H1 (cell line): ENCODE measurements around the gene CLDN25. TPM values are rescaled to one million over a fixed set of nuclear protein-coding genes. Genes with fewer than 3 reads are reported as not detected.

Experiments used
- CTCF ChIA-PET: fragments of 300-600 bp; sonication (Branson Sonifier 250); formaldehyde crosslinking; loops from one replicate; lab custom pipeline; 2021; ENCODE audit not compliant: partially characterized antibody; lab: Charles Lee
- POLR2A ChIA-PET: fragments of 300-600 bp; sonication (Branson Sonifier 250); formaldehyde crosslinking; loops from one replicate; lab custom pipeline; 2021; ENCODE audit warnings: inconsistent platforms; ENCODE audit not compliant: partially characterized antibody; lab: Charles Lee
- DNase-seq, 2 experiments: peaks; one replicate each; pipeline versions ENCODE4 v3.0.0 to v3.0.0-alpha.2; 2010 to 2022; ENCODE audit warnings: low spot score in 2 of 2, low read depth in 1 of 2, mixed read lengths in 1 of 2
- FAIRE-seq: peaks from 2 replicates; lab custom pipeline; 2011; peaks lifted over from hg19 to GRCh38; lab: Jason Lieb, UNC
- H2AFZ ChIP-seq: 2 replicates; pipeline ENCODE4 v1.8.1; 2012; ENCODE audit warnings: low read length, inconsistent platforms
- H2AK5ac ChIP-seq: 2 replicates; pipeline ENCODE4 v1.6.1; 2013; ENCODE audit warnings: low read depth, low read length
- H2BK120ac ChIP-seq: replicated peaks from 2 replicates; pipeline ENCODE3; 2013; ENCODE audit warnings: low read depth, low read length, inconsistent platforms
- H2BK12ac ChIP-seq: 2 replicates; pipeline ENCODE4 v1.6.1; 2013; ENCODE audit warnings: low read depth, low read length
- H2BK15ac ChIP-seq: 2 replicates; pipeline ENCODE4 v1.6.1; 2013; ENCODE audit warnings: low read length
- H2BK20ac ChIP-seq: 2 replicates; pipeline ENCODE4 v1.6.1; 2013; ENCODE audit warnings: low read length
- H2BK5ac ChIP-seq: 2 replicates; pipeline ENCODE4 v1.6.1; 2013; ENCODE audit warnings: low read depth, low read length
- H3K14ac ChIP-seq: 2 replicates; pipeline ENCODE4 v1.6.1; 2013; ENCODE audit warnings: inconsistent platforms; ENCODE audit not compliant: insufficient read length
- H3K18ac ChIP-seq: 2 replicates; pipeline ENCODE4 v1.6.1; 2013; ENCODE audit warnings: low read length; ENCODE audit errors: extremely low read depth
- H3K23ac ChIP-seq: 2 replicates; pipeline ENCODE4 v1.6.1; 2013; ENCODE audit warnings: inconsistent platforms; ENCODE audit not compliant: insufficient read length
- H3K23me2 ChIP-seq: 2 replicates; pipeline ENCODE4 v1.6.1; 2013; ENCODE audit warnings: low read depth, low read length
- H3K27ac ChIP-seq: 2 replicates; pipeline ENCODE4 v1.6.1; 2011; ENCODE audit warnings: low read depth, low read length, inconsistent platforms
- H3K27me3 ChIP-seq, 4 experiments: replicated peaks in 1 of 4; 1 replicate in 1 of 4; 2 replicates in 3 of 4; pipeline versions ENCODE4 v1.6.1 to v1.8.1; 2011 to 2013; ENCODE audit warnings: low read length in 3 of 4, mild to moderate bottlenecking in 3 of 4, inconsistent platforms in 2 of 4, mixed read lengths in 2 of 4, moderate library complexity in 1 of 4; ENCODE audit not compliant: control insufficient read depth in 3 of 4, insufficient read depth in 3 of 4; ENCODE audit errors: extremely low read depth in 1 of 4
- H3K36me3 ChIP-seq, 4 experiments: 2 replicates each; pipeline versions ENCODE4 v1.6.1 to v1.8.1; 2011 to 2013; ENCODE audit warnings: mild to moderate bottlenecking in 4 of 4, low read length in 3 of 4, moderate library complexity in 2 of 4, control low read depth in 1 of 4, inconsistent platforms in 1 of 4; ENCODE audit not compliant: insufficient read depth in 4 of 4, control insufficient read depth in 2 of 4
- H3K4ac ChIP-seq: replicated peaks from 2 replicates; pipeline ENCODE3; 2013; ENCODE audit warnings: low read length, low read depth, mixed read lengths, inconsistent platforms; ENCODE audit not compliant: insufficient read length
- H3K4me1 ChIP-seq, 4 experiments: replicated peaks in 1 of 4; 1 replicate in 1 of 4; 2 replicates in 3 of 4; pipeline versions ENCODE4 v1.6.1 to v1.8.1; 2011 to 2013; ENCODE audit warnings: low read length in 3 of 4, inconsistent platforms in 2 of 4, mixed read lengths in 1 of 4; ENCODE audit not compliant: insufficient read depth in 4 of 4, control insufficient read depth in 3 of 4
- H3K4me2 ChIP-seq, 2 experiments: 2 replicates each; pipeline versions ENCODE4 v1.6.1 to v1.8.1; 2011 to 2013; ENCODE audit warnings: low read depth in 2 of 2, low read length in 2 of 2, control low read depth in 1 of 2, inconsistent platforms in 1 of 2, mild to moderate bottlenecking in 1 of 2; ENCODE audit not compliant: insufficient read depth in 1 of 2
- H3K4me3 ChIP-seq, 4 experiments: fragments of 200-600, 300-600 bp in 1 of 4; sonication (generic), shearing (Covaris generic), sonication (Bioruptor Twin) in 1 of 4; 2 replicates each; pipeline versions ENCODE4 v1.5.1 to v1.8.1; 2011 to 2016; ENCODE audit warnings: low read length in 4 of 4, low read depth in 3 of 4, control low read depth in 2 of 4, inconsistent platforms in 2 of 4, mild to moderate bottlenecking in 2 of 4, mixed read lengths in 1 of 4, moderate library complexity in 1 of 4; ENCODE audit not compliant: insufficient read depth in 2 of 4; ENCODE audit errors: extremely low read depth in 1 of 4
- H3K56ac ChIP-seq: replicated peaks from 2 replicates; pipeline ENCODE3; 2013; ENCODE audit warnings: low read depth, mild to moderate bottlenecking, mixed read lengths, low read length, inconsistent platforms; ENCODE audit not compliant: insufficient read length
- H3K79me1 ChIP-seq: 2 replicates; pipeline ENCODE4 v1.6.1; 2013; ENCODE audit warnings: low read depth, low read length, control low read depth
- H3K79me2 ChIP-seq, 2 experiments: 2 replicates each; pipeline versions ENCODE4 v1.6.1 to v1.8.1; 2012 to 2013; ENCODE audit warnings: low read length in 2 of 2, mild to moderate bottlenecking in 2 of 2, inconsistent platforms in 1 of 2; ENCODE audit not compliant: insufficient read depth in 2 of 2, control insufficient read depth in 1 of 2
- H3K9ac ChIP-seq, 4 experiments: replicated peaks in 1 of 4; 1 replicate in 1 of 4; 2 replicates in 3 of 4; pipeline versions ENCODE4 v1.6.1 to v1.8.1; 2011 to 2013; ENCODE audit warnings: low read depth in 3 of 4, low read length in 3 of 4, control low read depth in 2 of 4, mild to moderate bottlenecking in 2 of 4, moderate library complexity in 2 of 4, inconsistent platforms in 1 of 4; ENCODE audit errors: extremely low read depth in 1 of 4
- H3K9me3 ChIP-seq, 2 experiments: 2 replicates each; pipeline versions ENCODE4 v1.6.1 to v1.8.1; 2012 to 2013; ENCODE audit warnings: mild to moderate bottlenecking in 2 of 2, moderate library complexity in 2 of 2, control low read depth in 1 of 2, inconsistent platforms in 1 of 2, low read depth in 1 of 2, low read length in 1 of 2, mixed read lengths in 1 of 2; ENCODE audit not compliant: insufficient read depth in 2 of 2
- H4K20me1 ChIP-seq, 2 experiments: replicated peaks in 1 of 2; 2 replicates each; pipeline versions ENCODE3 to v1.8.1; 2011 to 2013; ENCODE audit warnings: inconsistent platforms in 2 of 2, low read length in 2 of 2, mild to moderate bottlenecking in 1 of 2; ENCODE audit not compliant: insufficient read depth in 2 of 2, control insufficient read depth in 1 of 2
- H4K5ac ChIP-seq: 2 replicates; pipeline ENCODE4 v1.6.1; 2013; ENCODE audit warnings: low read length, low read depth, mixed read lengths, inconsistent platforms; ENCODE audit not compliant: insufficient read length
- H4K8ac ChIP-seq: 2 replicates; pipeline ENCODE4 v1.8.0; 2013; ENCODE audit warnings: mild to moderate bottlenecking, moderate library complexity, low read length, inconsistent platforms; ENCODE audit not compliant: insufficient read depth; ENCODE audit errors: extremely low read depth
- H4K91ac ChIP-seq: replicated peaks from 2 replicates; pipeline ENCODE3; 2013; ENCODE audit warnings: low read length, mixed read lengths, inconsistent platforms; ENCODE audit not compliant: insufficient read length
- BCL11A ChIP-seq, 2 experiments: IDR thresholded peaks; one replicate each; pipeline ENCODE4 v1.6.1; 2011; ENCODE audit warnings: low read depth in 2 of 2, low read length in 2 of 2, mild to moderate bottlenecking in 2 of 2
- CBX8 ChIP-seq: fragments of 300-800, 300-1000 bp; sonication (generic); IDR thresholded peaks from 2 replicates; pipeline ENCODE4 v1.7.1; 2016; ENCODE audit warnings: low read depth, low read length, borderline replicate concordance
- CHD1 ChIP-seq: IDR thresholded peaks from 2 replicates; pipeline ENCODE4 v1.6.1; 2012; ENCODE audit warnings: low read depth, low read length, improper control_type of control experiment
- HDAC2 ChIP-seq, 2 experiments: fragments of 300-600 bp in 1 of 2; sonication (generic) in 1 of 2; IDR thresholded peaks; 2 replicates each; pipeline ENCODE4 v1.6.1; 2011 to 2012; ENCODE audit warnings: low read depth in 2 of 2, low read length in 2 of 2, mild to moderate bottlenecking in 2 of 2, moderate library complexity in 2 of 2, borderline replicate concordance in 1 of 2, inconsistent platforms in 1 of 2
- SIN3A ChIP-seq, 2 experiments: IDR thresholded peaks in 1 of 2; conservative IDR thresholded peaks in 1 of 2; 2 replicates each; pipeline ENCODE4 v1.6.1; 2011 to 2012; ENCODE audit warnings: low read length in 2 of 2, improper control_type of control experiment in 1 of 2, low read depth in 1 of 2, mild to moderate bottlenecking in 1 of 2
- SP1 ChIP-seq: IDR thresholded peaks from 2 replicates; pipeline ENCODE4 v1.6.1; 2011; ENCODE audit warnings: low read depth, low read length
- SP2 ChIP-seq: IDR thresholded peaks from 2 replicates; pipeline ENCODE4 v1.6.1; 2012; ENCODE audit warnings: mild to moderate bottlenecking, low read length, inconsistent platforms
- TAF1 ChIP-seq: IDR thresholded peaks from 2 replicates; pipeline ENCODE4 v1.6.1; 2011; ENCODE audit warnings: mild to moderate bottlenecking, low read depth, low read length
- TAF7 ChIP-seq: optimal IDR thresholded peaks from 2 replicates; pipeline ENCODE3; 2011; ENCODE audit warnings: low read depth, mild to moderate bottlenecking, inconsistent platforms, low read length, moderate library complexity, borderline replicate concordance
- ZNF274 ChIP-seq: IDR thresholded peaks from 2 replicates; pipeline ENCODE4 v1.7.0; 2012; ENCODE audit warnings: low read length, borderline replicate concordance; ENCODE audit errors: extremely low read depth
- WGBS, 2 experiments: shearing (Covaris generic) in 1 of 2; methylation state at CpG; one replicate each; pipeline versions ENCODE4 v1.1.6 to v1.1.7; 2013 to 2015; ENCODE audit warnings: low lambda C conversion rate in 2 of 2, mixed read lengths in 2 of 2, inconsistent platforms in 1 of 2, low coverage in 1 of 2, missing lambda C conversion rate in 1 of 2; ENCODE audit not compliant: insufficient replicate concordance in 2 of 2, insufficient coverage in 1 of 2, insufficient read length in 1 of 2; ENCODE audit errors: extremely low coverage in 1 of 2, missing lambda C conversion rate in 1 of 2; 5-methylcytosine and 5-hydroxymethylcytosine counted together
- polyA plus RNA-seq, 7 experiments: library from polyadenylated mRNA; depleted of rRNA in 3 of 7; stranded (reverse) in 5 of 7; unstranded in 2 of 7; fragments of >200 nt in 5 of 7; fragments of 200-250 nt in 2 of 7; gene quantifications; 1 replicate in 5 of 7; 2 replicates in 1 of 7; 4 replicates in 1 of 7; pipeline versions ENCODE4 v1.2.1 to v1.2.3, GENCODE V29; 2011 to 2013; ENCODE audit warnings: missing spikeins in 2 of 7, mixed read lengths in 2 of 7
- total RNA-seq: library from RNA; stranded (reverse); fragmentation: NEBNext Ultra II Directional; extraction: Animal tissue kit (Norgen Biotek cat#: 25700); gene quantifications from 2 replicates; pipeline ENCODE4 v1.2.1, GENCODE V29; 2021
- TF ChIP-seq, protein P1 (sequence below): IDR thresholded peaks from 2 replicates; pipeline ENCODE4 v1.6.1; 2011; ENCODE audit warnings: low read depth, mild to moderate bottlenecking, low read length; ENCODE audit not compliant: insufficient read depth

The CLDN25 gene
- total and polyA plus RNA-seq, 2 of the 8 experiments (the other 6 are each of a cell fraction or from before 2014, with no cell fraction given) = not detected

- H2AFZ ChIP-seq = no peak overlapping the region
- no peak for TF ChIP-seq TAF7
- TF ChIP-seq SP1 = no peak
- TF ChIP-seq, protein P1, sequence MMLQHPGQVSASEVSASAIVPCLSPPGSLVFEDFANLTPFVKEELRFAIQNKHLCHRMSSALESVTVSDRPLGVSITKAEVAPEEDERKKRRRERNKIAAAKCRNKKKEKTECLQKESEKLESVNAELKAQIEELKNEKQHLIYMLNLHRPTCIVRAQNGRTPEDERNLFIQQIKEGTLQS = no peak
- TF ChIP-seq SIN3A (conservative IDR thresholded peaks at IDR 0.05 in 1 of 2, IDR thresholded peaks at IDR 0.05 in 1 of 2; ENCODE audit: low read depth in 1 of 2, low read length in 2 of 2) = no peak
- no peak for TF ChIP-seq ZNF274
- TF ChIP-seq TAF1 = no peak
- no peak for TF ChIP-seq HDAC2 (IDR thresholded peaks at IDR 0.05; ENCODE audit: borderline replicate concordance in 1 of 2, low read depth in 2 of 2, low read length in 2 of 2)
- no peak for TF ChIP-seq CHD1
- TF ChIP-seq CBX8 = no peak
- TF ChIP-seq BCL11A (IDR thresholded peaks at IDR 0.05; ENCODE audit: low read depth in 2 of 2, low read length in 2 of 2) = no peak
- TF ChIP-seq SP2 = no peak
- TF ChIP-seq, all 59 proteins: peak for 0
- no peaks in the 10 kb centered on the region for H3K9me3 ChIP-seq
- ChIA-PET POLR2A (interaction anchor here (1.1 to 1.2 kb wide), 2 partner anchors 25 to 99 kb away, joined by 3 read pairs; no protein-coding TSS in a partner anchor), CTCF (no interaction called here)
- no peak overlapping the region for H3K56ac ChIP-seq
- no peak overlapping the region for H3K4ac ChIP-seq
- 0% methylated on average over 1 of the region's 1 CpG; no CpG with 5 or more reads in 1 of the 2 experiments for WGBS, 2 experiments
- no peak overlapping the region for H3K9ac ChIP-seq
- H4K91ac ChIP-seq = no peak overlapping the region
- H3K36me3 ChIP-seq = peaks cover 0 to 6% (median 2%) of the 10 kb centered on the region in 4 experiments; a peak in 3 of 8 replicates
- no peak overlapping the region for H4K5ac ChIP-seq
- no peak overlapping the region for H3K27ac ChIP-seq
- H2BK12ac ChIP-seq = no peak overlapping the region
- no peak overlapping the region for H4K8ac ChIP-seq
- no peaks in the 10 kb centered on the region for H3K27me3 ChIP-seq
- H3K23ac ChIP-seq = no peak overlapping the region
- no peak overlapping the region for H3K14ac ChIP-seq
- no peaks in the 10 kb centered on the region for H4K20me1 ChIP-seq
- DNase-seq (no peak), FAIRE-seq (no peak)
- H3K4me3 ChIP-seq = peak overlapping the region in 3 of 4 experiments; percentile 88 to 93 (median 90); a peak in 4 of 8 replicates
- H3K79me1 ChIP-seq = no peaks in the 10 kb centered on the region; the same call in 1 of the 2 replicates
- H2AK5ac ChIP-seq = no peak overlapping the region
- H2BK120ac ChIP-seq = no peak overlapping the region
- H2BK20ac ChIP-seq = no peak overlapping the region
- peak overlapping the region in 1 of 2 experiments; percentile 31; a peak in 2 of 4 replicates for H3K4me2 ChIP-seq
- H3K4me1 ChIP-seq = no peaks in the 10 kb centered on the region
- H3K79me2 ChIP-seq = peaks cover 0 to 24% of the 10 kb centered on the region in 2 experiments; a peak in 2 of 4 replicates
- no peak overlapping the region for H3K18ac ChIP-seq
- H2BK5ac ChIP-seq = no peak overlapping the region
- H2BK15ac ChIP-seq = no peak overlapping the region
- H3K23me2 ChIP-seq = no peaks in the 10 kb centered on the region; the same call in 1 of the 2 replicates
Measured at GRCh38 chr11:113774174-113774503, 5.5 kb upstream of the CLDN25 start.
